Left ventricle myocardium inferior (tissue), 1 donor: ENCODE measurements around the gene PNKD. TPM values are rescaled to one million over a fixed set of nuclear protein-coding genes. Genes with fewer than 3 reads are reported as not detected.

ENCODE experiments used
- DNase-seq: peaks from one replicate; pipeline ENCODE4 v3.0.0-alpha.2; 2020
- H3K27ac ChIP-seq: fragments of 200-600 bp; replicated peaks from 2 replicates; pipeline ENCODE4 v1.8.0; 2021
- H3K27me3 ChIP-seq: fragments of 200-600 bp; 2 replicates; pipeline ENCODE4 v1.8.0; 2021; ENCODE audit warnings: low read depth
- H3K36me3 ChIP-seq: fragments of 200-600 bp; 2 replicates; pipeline ENCODE4 v1.8.0; 2021
- H3K4me1 ChIP-seq: fragments of 200-600 bp; 2 replicates; pipeline ENCODE4 v1.8.0; 2021
- H3K4me3 ChIP-seq: fragments of 200-600 bp; 2 replicates; pipeline ENCODE4 v1.8.0; 2021; ENCODE audit warnings: mild to moderate bottlenecking, moderate library complexity
- H3K9me3 ChIP-seq: fragments of 200-600 bp; replicated peaks from 2 replicates; pipeline ENCODE4 v1.8.0; 2021
- intact Hi-C: fragments of 100-400 bp; cut with micrococcal nuclease; formaldehyde crosslinking; loops from one replicate; pipeline ENCODE4 v1.11.0; 2022
- total RNA-seq: library from RNA; stranded (reverse); fragmentation: NEBNext Ultra II Directional; extraction: Animal tissue kit (Norgen Biotek cat#: 25700); gene quantifications from one replicate; pipeline ENCODE4 v1.2.1, GENCODE V29; 2021
- TF ChIP-seq, protein P1 (sequence below): fragments of 200-600 bp; IDR thresholded peaks from 2 replicates; pipeline ENCODE4 v1.8.0; 2021; ENCODE audit warnings: antibody characterized with exemption, mild to moderate bottlenecking, borderline replicate concordance
- donor health status: DM: no; HTN: yes; CAD: no; lungs with severe emphysema.

Gene PNKD
- total RNA-seq, 1 donor from 2014 or later, result 75.4 TPM

DNA sequence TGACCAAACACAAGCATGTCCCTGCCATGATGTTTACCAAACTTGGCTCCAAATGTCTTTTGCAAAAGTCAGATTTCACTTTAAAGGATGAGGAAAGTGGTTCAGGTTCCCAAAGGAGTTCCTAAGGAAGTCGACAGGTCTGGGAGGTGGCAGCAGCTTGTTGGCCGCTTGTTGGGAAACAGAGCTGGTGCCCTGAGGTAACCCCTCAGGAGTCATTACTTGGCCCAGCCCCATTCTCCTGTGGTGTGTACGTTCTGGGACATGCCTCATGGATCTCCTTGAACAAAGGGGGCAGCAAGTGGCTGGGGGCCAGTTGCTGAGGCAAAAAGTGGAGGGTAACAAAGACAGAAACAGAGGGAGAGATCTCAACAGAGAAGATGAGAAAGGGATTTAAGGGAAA, 11.1 kb downstream of the PNKD start:
- Histone ChIP-seq H3K27me3 (no peaks in the 10 kb centered on the region), H3K4me1 (peaks cover 74% of the 10 kb centered on the region), H3K4me3 (peak overlapping the region; percentile 20), H3K9me3 (no peaks in the 10 kb centered on the region), H3K27ac (peak overlapping the region; percentile 99), H3K36me3 (peaks cover 62% of the 10 kb centered on the region)
- TF ChIP-seq, protein P1, sequence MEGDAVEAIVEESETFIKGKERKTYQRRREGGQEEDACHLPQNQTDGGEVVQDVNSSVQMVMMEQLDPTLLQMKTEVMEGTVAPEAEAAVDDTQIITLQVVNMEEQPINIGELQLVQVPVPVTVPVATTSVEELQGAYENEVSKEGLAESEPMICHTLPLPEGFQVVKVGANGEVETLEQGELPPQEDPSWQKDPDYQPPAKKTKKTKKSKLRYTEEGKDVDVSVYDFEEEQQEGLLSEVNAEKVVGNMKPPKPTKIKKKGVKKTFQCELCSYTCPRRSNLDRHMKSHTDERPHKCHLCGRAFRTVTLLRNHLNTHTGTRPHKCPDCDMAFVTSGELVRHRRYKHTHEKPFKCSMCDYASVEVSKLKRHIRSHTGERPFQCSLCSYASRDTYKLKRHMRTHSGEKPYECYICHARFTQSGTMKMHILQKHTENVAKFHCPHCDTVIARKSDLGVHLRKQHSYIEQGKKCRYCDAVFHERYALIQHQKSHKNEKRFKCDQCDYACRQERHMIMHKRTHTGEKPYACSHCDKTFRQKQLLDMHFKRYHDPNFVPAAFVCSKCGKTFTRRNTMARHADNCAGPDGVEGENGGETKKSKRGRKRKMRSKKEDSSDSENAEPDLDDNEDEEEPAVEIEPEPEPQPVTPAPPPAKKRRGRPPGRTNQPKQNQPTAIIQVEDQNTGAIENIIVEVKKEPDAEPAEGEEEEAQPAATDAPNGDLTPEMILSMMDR, result no peak
- no peak for DNase-seq
- intact Hi-C loops, result no loop called here

GRCh38 chr2:218282173-218282991, 12.1 kb downstream of the PNKD start:
- TF ChIP-seq, protein P1, result no peak
- Histone ChIP-seq H3K4me1 (peaks cover 75% of the 10 kb centered on the region), H3K27ac (peak overlapping the region; percentile 99), H3K36me3 (peaks cover 53% of the 10 kb centered on the region), H3K27me3 (no peaks in the 10 kb centered on the region), H3K9me3 (no peaks in the 10 kb centered on the region), H3K4me3 (peak overlapping the region; percentile 20)
- intact Hi-C loops, result no loop called here
- DNase-seq, result no peak

GRCh38 chr2:218284106-218284811, 13.9 kb downstream of the PNKD start:
- DNase-seq, result no peak
- H3K9me3 ChIP-seq, result no peaks in the 10 kb centered on the region
- H3K27ac ChIP-seq, result peak overlapping the region; percentile 99
- H3K27me3 ChIP-seq, result no peaks in the 10 kb centered on the region
- H3K4me1 ChIP-seq, result peaks cover 86% of the 10 kb centered on the region
- intact Hi-C loops, result no loop called here
- peak overlapping the region; percentile 3 for H3K4me3 ChIP-seq
- TF ChIP-seq, protein P1, result no peak
- peaks cover 34% of the 10 kb centered on the region for H3K36me3 ChIP-seq

- intact Hi-C loops, result no loop called here
- H3K36me3 ChIP-seq, result peaks cover 22% of the 10 kb centered on the region
- H3K27ac ChIP-seq, result peak overlapping the region; percentile 99
- no peaks in the 10 kb centered on the region for H3K9me3 ChIP-seq
- peak; percentile 75 for DNase-seq
- H3K27me3 ChIP-seq, result no peaks in the 10 kb centered on the region
- TF ChIP-seq, protein P1, result no peak
- peak overlapping the region; percentile 74 for H3K4me3 ChIP-seq
- peaks cover 99% of the 10 kb centered on the region for H3K4me1 ChIP-seq
These were observed 15.3 kb downstream of the PNKD start for GRCh38 chr2:218285604-218286003.

- no peaks in the 10 kb centered on the region for H3K27me3 ChIP-seq
- H3K27ac ChIP-seq, result peak overlapping the region; percentile 99
- no peaks in the 10 kb centered on the region for H3K9me3 ChIP-seq
- intact Hi-C loops, result no loop called here
- peak overlapping the region; percentile 74 for H3K4me3 ChIP-seq
- TF ChIP-seq, protein P1, result no peak
- peaks cover 99% of the 10 kb centered on the region for H3K4me1 ChIP-seq
- peaks cover 10% of the 10 kb centered on the region for H3K36me3 ChIP-seq
- DNase-seq, result peak; percentile 89
These were observed 16.5 kb downstream of the PNKD start for GRCh38 chr2:218286570-218287459.
